GM21737 (cell line): ENCODE measurements around the gene MCOLN3.

Experiments used
- ATAC-seq: cut with Tn5 transposase; IDR thresholded peaks from one replicate; pipeline ENCODE4 v1.9.1; 2021; ENCODE audit warnings: mild to moderate bottlenecking, moderate library complexity; ENCODE audit not compliant: unreplicated experiment

MCOLN3 gene

DNA sequence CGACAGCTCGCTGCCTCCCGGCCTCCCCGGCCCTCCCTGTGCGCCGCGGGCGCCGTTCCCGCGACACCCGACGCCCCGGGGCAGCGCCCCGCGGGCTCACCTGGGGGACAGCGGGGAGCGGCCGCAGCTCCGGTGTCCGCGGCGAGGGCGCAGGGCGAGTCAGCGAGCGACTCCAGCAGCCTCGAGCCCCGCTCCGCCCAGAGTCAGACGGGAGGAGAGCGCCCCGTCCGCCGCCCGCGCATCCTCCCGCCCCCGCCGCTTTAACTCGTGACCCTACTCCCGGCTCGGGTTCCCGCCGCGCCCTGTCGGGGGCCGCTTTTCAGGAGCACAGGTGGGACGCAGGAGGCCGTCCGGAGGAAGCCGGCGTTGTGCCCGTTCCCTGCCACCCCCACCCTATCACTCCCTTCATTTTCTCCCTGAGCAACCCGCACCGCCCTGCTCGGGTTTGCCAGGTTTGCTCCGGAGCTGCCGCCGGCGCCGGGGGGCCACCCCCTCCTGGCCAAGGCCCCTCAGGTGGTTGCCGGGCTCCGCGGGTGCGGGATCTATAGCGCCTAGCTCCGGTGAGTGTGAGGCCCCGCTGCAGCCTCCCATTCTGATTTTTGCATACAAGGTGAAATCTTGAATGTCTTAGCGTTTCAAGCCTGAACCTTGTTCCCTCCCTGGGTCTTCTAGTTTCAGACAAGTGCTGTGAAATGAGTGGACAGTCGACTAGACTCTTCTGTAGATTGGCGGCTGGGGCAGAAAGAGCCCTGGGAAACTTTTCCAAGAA is at the start of gene MCOLN3:
Gene MCOLN3, minus strand, starts transcription at position 205 of the 769 bp plus-strand sequence. CDS start 3,140 bp downstream, outside the sequence.
- ATAC-seq: peak; percentile 71

DNA sequence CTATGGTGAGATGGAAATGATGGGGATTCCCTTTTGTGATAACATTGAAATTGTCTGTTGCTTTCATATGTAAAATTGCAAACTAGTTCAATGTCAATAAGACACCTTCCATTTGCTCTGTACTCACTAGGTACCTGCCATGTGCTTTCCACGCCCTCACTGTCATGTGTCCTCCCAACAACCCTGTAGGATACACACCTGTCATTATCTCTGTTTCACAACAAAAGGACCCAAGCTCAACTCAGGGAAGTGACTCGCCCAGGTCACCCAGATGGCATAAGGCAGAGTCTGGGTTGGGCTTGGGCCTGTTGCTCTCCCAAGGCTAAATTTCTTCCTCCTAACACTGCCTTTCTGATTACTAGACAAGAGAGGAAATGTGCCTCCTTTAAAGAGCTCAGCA is 45.3 kb upstream of the MCOLN3 start:
- no peak for ATAC-seq

DNA sequence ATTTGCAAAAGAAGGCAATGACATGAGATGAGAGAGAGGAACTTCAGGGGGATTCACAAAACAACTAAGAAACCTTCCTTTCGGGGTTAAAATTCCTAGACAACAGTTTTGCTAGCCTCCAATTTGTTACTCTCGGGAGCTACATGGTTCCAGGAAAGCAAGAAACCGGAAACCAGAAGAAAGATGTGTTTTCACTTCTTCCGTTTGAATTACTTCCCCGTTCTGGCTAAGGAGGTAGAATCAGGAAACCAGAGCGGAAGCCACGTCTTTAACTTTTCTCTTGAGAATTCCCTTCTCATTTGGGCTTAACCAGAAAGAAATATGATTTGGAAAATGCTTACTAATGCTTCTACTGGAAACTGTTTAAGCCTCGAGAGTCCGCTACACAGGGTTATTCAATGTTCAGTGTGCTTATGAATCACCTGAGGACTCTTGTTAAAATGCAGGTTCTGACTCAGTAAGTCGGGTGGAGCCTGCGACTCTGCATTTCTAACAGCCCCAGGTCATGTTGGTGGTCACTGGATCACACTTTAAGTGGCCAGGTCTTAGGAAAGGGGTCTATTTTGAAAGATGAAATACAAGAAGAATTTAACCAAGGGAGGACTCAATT is 43.5 kb upstream of the MCOLN3 start:
- ATAC-seq: no peak

GRCh38 chr1:85090225-85090624 is 41.9 kb upstream of the MCOLN3 start:
- no peak for ATAC-seq

- ATAC-seq: no peak
Observed at GRCh38 chr1:85089203-85089602, 40.9 kb upstream of the MCOLN3 start.

DNA sequence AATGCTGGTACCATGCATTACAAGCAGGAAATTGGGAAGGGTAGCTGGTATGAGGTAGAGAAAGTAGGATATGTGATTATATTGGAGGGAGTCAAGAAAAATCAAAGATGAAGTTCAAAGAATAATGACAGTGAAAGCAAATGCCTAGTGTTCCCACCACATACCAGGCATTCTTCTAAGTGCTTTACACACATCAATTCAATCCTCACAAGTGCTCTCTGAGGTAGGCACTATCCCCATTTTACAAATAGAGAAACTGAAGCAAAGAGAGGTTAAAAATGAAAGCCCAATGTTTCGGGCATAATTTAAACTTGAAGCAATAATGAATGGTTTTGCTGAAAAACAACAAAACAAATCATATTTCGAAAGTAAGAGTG is 40.1 kb upstream of the MCOLN3 start:
- no peak for ATAC-seq

DNA sequence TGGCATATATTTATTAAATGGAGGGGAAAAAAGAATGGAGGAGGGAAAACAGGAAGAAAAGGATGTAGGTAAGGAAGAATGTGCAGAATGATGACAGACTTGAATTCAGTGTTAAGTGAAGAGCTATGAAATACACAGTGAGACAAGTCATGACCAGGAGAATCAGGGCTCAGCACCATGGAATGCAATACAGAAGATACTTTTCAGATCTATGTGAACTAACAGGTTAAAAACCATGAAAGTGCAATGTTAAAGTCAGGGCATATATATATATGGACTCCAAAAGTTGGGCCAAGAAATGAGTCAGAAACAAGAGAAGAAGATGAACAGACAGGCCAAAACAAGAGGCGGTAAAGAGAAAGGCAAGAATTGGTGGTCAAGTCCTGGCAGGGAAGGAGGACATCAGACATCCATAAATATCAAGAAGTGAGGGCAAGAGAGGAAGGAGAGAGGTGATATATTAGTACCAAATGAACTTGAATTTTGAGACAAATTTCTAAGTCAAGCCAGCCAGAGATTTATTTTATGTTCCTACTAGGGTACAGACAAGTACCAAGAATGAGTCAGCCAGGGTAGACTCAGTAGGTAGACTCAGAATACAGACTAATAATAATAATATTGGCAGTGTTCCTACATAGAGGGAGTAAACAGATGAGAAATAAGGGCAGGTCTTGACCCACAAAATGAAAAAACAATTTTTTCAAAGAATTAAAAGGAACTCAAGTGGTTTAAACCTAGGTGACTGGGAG is 39.5 kb upstream of the MCOLN3 start:
- ATAC-seq: no peak

DNA sequence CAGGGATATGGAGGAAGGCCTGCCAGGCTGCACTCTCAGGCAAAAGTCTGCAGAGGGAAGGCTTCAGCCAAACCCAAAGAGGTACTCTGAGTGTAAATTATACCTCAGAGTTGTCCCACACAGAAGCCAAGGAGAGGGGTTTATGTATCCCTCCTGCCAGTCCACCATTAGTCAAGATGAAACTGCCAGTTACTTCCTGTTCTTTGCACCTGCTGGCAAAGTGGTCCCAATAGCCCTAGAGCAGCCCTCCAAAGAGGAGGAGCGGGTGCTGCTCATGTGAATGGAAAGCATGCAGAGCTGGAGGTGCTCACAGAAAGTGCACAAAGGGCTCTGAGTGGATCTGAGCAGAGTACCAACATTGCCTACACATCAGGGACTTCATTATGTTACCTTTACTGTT is 37.1 kb upstream of the MCOLN3 start:
- ATAC-seq: no peak

GRCh38 chr1:85078903-85079302 is 30.6 kb upstream of the MCOLN3 start:
- no peak for ATAC-seq

DNA sequence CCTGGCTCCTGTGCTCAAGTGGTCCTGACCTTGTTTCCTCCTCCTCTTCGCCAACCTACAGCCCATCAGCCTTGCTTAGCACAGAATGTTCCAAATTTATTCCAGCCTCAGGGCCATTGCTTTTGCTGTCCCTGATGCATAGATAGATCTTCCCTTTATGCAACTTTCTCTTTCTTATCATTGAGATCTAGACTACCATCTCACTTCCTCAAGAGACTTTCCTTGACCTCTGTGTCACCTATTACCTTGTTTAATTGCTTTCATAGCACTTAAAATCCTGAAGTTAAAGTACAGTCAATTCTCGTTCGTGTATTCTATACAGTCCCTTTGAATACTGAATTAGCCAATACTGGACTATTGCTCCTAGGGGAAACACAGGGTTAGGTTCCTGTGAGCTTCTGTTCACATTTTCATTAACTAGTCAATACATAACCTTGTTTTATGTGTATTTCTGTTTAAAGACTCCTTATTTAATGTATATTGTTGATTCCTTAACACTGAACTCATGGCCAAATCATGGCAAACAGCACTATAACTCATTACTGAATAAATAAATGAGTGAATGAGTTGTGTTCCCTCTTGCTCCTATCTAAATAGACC is 26.2 kb upstream of the MCOLN3 start:
- ATAC-seq: no peak

DNA sequence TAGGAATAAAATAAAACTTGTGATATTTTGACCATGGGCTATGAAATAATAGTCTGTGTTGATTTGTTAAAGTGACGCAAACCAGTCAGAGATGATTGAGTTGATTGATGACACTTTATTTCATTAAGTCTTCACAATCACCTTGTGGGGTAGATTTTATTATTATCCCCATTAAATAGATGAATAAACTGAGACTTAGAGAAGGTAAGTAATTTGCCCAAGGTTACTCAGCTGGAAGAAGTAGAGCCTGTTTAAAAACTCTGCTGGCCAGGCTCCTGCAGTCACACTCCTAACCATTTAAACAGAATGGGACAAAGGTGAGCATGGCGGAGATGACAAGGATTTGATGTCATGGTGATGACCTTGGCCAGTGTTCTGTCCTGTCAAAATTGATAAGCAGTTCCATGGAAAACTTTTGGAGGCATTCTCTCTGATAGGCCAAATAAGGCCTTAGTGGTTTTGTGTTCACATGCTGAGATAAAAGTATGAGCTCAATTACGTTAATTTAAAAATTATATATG is 22.7 kb upstream of the MCOLN3 start:
- no peak for ATAC-seq

- no peak for ATAC-seq
Observed at GRCh38 chr1:85068846-85069245, 20.5 kb upstream of the MCOLN3 start.

DNA sequence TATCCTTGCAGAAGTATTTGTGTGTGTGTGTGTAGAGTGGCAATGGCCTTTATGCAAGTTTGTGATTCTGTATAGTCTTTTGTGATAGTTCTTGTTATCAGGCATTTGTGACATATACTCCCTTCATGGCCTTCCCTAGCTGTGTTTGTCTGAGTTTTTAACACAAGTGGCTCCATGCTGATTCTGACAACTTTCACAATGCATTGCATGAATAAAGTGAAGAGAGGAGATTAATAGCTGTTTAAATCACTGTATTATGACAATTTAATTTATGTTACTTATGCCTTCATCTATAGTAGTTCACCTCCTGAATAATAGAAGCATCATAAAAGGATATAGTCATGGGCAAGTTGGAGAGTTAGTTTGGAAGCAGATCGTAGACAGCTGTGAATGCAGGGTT is 17.2 kb upstream of the MCOLN3 start:
- no peak for ATAC-seq

GRCh38 chr1:85062425-85063026 is 14.2 kb upstream of the MCOLN3 start:
- ATAC-seq: no peak

- ATAC-seq: peak; percentile 99
Observed at GRCh38 chr1:85061711-85062424, 13.6 kb upstream of the MCOLN3 start.

DNA sequence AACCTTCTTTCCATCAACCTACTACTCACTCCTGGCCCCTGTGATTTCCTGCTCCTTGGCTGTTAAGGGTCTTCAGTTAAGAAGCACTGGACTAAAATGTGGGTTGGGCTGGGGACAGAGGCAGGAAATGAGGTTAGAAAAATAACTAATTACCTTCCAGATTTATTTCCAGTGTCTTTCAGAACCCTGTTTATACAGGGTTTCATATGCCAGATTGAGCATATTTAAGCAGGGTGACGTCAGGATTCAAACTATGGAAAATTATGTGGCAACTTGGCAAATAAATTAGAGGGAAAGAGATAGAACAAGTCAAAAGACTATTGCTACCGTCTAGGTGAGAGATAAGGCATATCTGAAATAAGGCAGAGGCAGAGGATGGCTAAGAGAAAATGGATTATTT is 11.7 kb upstream of the MCOLN3 start:
- ATAC-seq: no peak

DNA sequence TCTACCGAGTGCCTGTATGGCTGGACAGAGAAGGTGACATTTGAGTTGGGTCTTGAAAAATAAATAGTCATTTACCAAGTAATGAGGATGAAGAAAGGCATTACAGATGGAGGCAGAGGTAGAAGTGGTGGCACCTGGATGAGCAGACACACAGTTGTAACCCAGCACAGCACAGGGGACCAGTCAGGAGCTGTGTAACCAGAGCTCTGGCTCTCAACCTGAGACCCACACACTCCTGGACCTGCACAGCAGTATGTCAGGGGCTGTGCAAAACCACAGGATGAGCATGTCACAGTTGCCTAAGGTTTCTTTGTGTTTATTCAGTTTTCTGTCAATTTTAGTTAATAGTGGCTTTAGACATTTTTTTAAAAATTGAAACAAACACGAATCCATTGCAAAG is 11.3 kb upstream of the MCOLN3 start:
- ATAC-seq: no peak

DNA sequence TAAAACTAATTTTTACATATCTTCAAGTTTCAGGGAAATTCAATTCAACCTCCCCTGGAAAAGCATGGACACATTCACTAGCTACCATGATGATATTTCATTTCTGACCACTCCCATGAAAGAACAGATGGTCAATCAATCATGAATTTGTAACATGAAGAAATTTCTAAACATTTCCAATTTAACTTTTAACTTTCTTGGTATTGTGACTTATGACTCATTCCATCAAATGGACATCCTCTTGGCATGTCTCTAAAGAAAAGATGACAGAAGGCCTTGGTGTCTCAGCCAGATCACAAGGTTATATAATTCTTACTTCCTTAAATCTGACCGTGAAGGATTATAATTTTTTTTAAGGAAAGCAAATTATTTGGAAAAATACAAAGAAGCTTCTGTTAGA is 10.5 kb upstream of the MCOLN3 start:
- ATAC-seq: no peak

DNA sequence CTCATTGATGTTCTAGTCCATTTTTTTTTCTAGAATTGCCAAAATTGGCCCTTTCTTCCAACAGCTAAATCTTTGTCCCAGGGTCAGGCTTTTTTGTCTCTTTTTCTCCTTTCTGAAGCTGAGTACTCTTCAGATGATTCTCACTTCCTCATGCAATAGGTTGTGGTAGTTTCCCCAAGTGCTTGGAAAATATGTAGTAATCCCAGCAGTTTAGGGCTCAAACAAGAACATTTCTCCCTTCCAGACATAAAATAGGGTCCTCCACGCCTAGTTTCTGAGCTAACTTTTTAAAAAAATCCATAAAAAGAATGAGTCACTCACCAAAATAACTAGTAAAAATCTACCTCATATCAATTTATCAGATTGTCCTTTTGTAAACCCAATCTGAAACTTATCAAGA is 10.0 kb upstream of the MCOLN3 start:
- ATAC-seq: no peak

GRCh38 chr1:85054664-85055063 is 6.4 kb upstream of the MCOLN3 start:
- ATAC-seq: no peak
